Nephron (organoid): ENCODE results near the gene LAMP5.

ENCODE experiments used
- H3K27ac Mint-ChIP-seq, 3 experiments: 2 replicates each; pipeline ENCODE4 v1.8.0; 2020; ENCODE audit warnings: mixed read lengths in 3 of 3, mild to moderate bottlenecking in 2 of 3, moderate library complexity in 1 of 3
- H3K27me3 Mint-ChIP-seq: 2 replicates; pipeline ENCODE4 v1.8.0; 2021; ENCODE audit warnings: low read depth, mild to moderate bottlenecking, moderate library complexity, mixed read lengths
- H3K36me3 Mint-ChIP-seq: 2 replicates; pipeline ENCODE4 v1.8.0; 2020; ENCODE audit warnings: low read depth, mixed read lengths
- H3K4me1 Mint-ChIP-seq: 2 replicates; pipeline ENCODE4 v1.8.0; 2020; ENCODE audit warnings: mixed read lengths
- H3K4me3 Mint-ChIP-seq, 3 experiments: 2 replicates each; pipeline ENCODE4 v1.8.0; 2020; ENCODE audit warnings: mild to moderate bottlenecking in 3 of 3, mixed read lengths in 3 of 3, moderate library complexity in 2 of 3
- H3K9me3 Mint-ChIP-seq: 2 replicates; pipeline ENCODE4 v1.8.0; 2020; ENCODE audit warnings: mixed read lengths
- TF ChIP-seq, protein P1 (sequence below), 3 experiments: fragments of 200-600 bp; sonication (generic); IDR thresholded peaks; one replicate each; pipeline ENCODE4 v1.5.0; 2021; ENCODE audit warnings: antibody characterized with exemption in 3 of 3; ENCODE audit not compliant: unreplicated experiment in 3 of 3

Gene LAMP5

DNA sequence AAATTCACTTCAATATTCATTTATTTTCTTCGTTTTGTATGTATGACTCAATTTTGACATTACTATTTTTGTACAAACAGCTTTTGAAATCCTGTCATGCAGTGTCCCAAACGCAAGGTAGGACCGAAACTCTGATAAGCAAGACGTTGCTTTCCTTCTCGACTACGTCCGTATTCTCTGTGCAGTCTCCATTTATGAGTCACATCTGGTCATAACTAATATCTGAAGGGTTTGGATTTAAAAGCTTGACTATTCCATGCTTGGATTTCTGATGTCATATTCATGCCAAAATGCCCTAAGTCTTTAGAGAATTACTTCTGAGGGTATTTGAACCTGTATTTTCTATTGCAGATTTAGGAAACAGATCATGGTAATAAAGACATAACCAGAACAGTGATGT is 37.8 kb upstream of the LAMP5 start:
- Mint-ChIP-seq H3K27ac (no peak overlapping the region), H3K9me3 (no peaks in the 10 kb centered on the region), H3K4me1 (no peaks in the 10 kb centered on the region), H3K36me3 (peaks cover 24% of the 10 kb centered on the region), H3K4me3 (no peak overlapping the region), H3K27me3 (no peaks in the 10 kb centered on the region)
- TF ChIP-seq, protein P1, sequence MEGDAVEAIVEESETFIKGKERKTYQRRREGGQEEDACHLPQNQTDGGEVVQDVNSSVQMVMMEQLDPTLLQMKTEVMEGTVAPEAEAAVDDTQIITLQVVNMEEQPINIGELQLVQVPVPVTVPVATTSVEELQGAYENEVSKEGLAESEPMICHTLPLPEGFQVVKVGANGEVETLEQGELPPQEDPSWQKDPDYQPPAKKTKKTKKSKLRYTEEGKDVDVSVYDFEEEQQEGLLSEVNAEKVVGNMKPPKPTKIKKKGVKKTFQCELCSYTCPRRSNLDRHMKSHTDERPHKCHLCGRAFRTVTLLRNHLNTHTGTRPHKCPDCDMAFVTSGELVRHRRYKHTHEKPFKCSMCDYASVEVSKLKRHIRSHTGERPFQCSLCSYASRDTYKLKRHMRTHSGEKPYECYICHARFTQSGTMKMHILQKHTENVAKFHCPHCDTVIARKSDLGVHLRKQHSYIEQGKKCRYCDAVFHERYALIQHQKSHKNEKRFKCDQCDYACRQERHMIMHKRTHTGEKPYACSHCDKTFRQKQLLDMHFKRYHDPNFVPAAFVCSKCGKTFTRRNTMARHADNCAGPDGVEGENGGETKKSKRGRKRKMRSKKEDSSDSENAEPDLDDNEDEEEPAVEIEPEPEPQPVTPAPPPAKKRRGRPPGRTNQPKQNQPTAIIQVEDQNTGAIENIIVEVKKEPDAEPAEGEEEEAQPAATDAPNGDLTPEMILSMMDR (IDR thresholded peaks at IDR 0.05; ENCODE audit: unreplicated experiment in 3 of 3) = no peak

DNA sequence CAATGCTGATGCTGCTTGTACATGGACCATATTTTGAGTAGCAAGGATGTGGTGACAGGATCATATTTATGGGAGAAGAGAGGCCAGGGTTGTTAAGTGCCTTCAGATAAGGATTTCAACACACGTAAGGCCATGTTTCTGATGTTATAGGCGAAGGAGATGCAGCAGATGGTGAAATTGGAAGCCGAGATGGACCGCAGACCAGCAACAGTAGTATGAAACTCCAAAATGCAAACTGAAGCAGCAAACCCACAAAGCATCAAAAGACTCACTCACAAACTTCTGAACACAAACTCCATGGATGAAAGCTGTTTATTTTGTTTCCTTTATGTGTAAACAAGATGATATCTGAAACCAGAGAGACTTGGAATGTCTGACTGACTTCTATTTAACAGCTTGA is 35.6 kb upstream of the LAMP5 start:
- TF ChIP-seq, protein P1 (IDR thresholded peaks at IDR 0.05; ENCODE audit: unreplicated experiment in 3 of 3) = no peak
- Mint-ChIP-seq H3K27ac (no peak overlapping the region), H3K9me3 (no peaks in the 10 kb centered on the region), H3K4me1 (peaks cover 5% of the 10 kb centered on the region), H3K36me3 (peaks cover 10% of the 10 kb centered on the region), H3K27me3 (no peaks in the 10 kb centered on the region), H3K4me3 (no peak overlapping the region)

DNA sequence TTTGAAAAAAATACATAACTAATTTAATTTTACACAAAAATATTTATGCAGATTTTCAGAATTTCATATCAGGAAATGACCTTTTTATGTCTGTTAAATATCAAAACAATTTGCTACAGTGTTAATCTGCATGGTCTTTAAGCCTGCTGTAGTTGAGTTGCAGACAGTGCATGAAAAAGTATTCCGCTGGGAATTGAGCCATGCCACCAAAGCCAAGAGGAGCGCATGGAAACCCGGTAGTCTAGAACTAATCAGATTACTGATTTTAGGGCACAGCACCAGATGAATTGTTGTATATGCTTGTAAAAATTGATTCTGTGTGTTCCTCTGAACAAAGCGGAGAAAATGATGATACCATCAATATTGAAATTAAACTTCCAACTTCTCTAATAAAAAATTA is 34.3 kb upstream of the LAMP5 start:
- H3K27me3 Mint-ChIP-seq = no peaks in the 10 kb centered on the region

GRCh38 chr20:9482180-9482579 is 32.2 kb upstream of the LAMP5 start:
- Mint-ChIP-seq H3K4me3 (no peak overlapping the region), H3K4me1 (peaks cover 5% of the 10 kb centered on the region), H3K27ac (no peak overlapping the region), H3K9me3 (no peaks in the 10 kb centered on the region), H3K36me3 (peaks cover 4% of the 10 kb centered on the region), H3K27me3 (no peaks in the 10 kb centered on the region)
- TF ChIP-seq, protein P1 (IDR thresholded peaks at IDR 0.05; ENCODE audit: unreplicated experiment in 3 of 3) = no peak

More for the DNA sequence above, 34.3 kb upstream of the LAMP5 start:
- H3K4me3 Mint-ChIP-seq = no peak overlapping the region
- H3K4me1 Mint-ChIP-seq = peaks cover 5% of the 10 kb centered on the region
- H3K36me3 Mint-ChIP-seq = peaks cover 10% of the 10 kb centered on the region
- no peak overlapping the region for H3K27ac Mint-ChIP-seq
- TF ChIP-seq, protein P1 (IDR thresholded peaks at IDR 0.05; ENCODE audit: unreplicated experiment in 3 of 3) = no peak
- no peaks in the 10 kb centered on the region for H3K9me3 Mint-ChIP-seq

DNA sequence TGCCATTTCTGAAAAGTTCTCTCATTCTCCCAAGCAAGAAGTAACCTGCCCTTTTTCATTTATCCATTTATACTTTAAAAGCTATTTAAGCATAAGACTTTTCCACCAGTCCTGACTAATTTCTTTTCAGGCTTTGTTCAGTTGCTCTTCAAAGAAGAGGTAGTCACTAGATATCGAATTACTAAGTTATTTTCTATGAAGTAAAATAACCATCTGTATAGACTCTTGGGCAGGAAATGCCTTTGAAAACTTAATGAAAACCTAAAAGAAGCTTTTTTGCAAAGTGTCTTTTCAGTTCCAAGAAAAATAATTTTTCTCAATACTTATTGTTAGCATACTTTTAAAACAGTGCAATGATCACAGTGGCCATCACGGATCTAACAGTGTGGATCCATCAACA is 31.3 kb upstream of the LAMP5 start:
- H3K27ac Mint-ChIP-seq = peak overlapping the region in 1 of 3 experiments; percentile 0
- H3K27me3 Mint-ChIP-seq = no peaks in the 10 kb centered on the region
- TF ChIP-seq, protein P1 (IDR thresholded peaks at IDR 0.05; ENCODE audit: unreplicated experiment in 3 of 3) = no peak
- peaks cover 4% of the 10 kb centered on the region for H3K36me3 Mint-ChIP-seq
- peaks cover 5% of the 10 kb centered on the region for H3K4me1 Mint-ChIP-seq
- H3K4me3 Mint-ChIP-seq = no peak overlapping the region
- no peaks in the 10 kb centered on the region for H3K9me3 Mint-ChIP-seq

GRCh38 chr20:9485614-9486340 is 28.6 kb upstream of the LAMP5 start:
- Mint-ChIP-seq H3K27me3 (no peaks in the 10 kb centered on the region), H3K4me1 (peaks cover 5% of the 10 kb centered on the region), H3K27ac (no peak overlapping the region), H3K36me3 (no peaks in the 10 kb centered on the region), H3K4me3 (no peak overlapping the region), H3K9me3 (no peaks in the 10 kb centered on the region)
- TF ChIP-seq, protein P1 (IDR thresholded peaks at IDR 0.05; ENCODE audit: unreplicated experiment in 3 of 3) = no peak
